GM19452 (cell line): Measurements from ENCODE around the gene NR4A3.
"Not testable (repeated sequence)": the region's sequence is repeated elsewhere in the genome, so short reads cannot be mapped to it uniquely, and the experiment has no call there.

Experiments used
- ATAC-seq: cut with Tn5 transposase; IDR thresholded peaks from one replicate; pipeline ENCODE4 v1.9.1; 2021; ENCODE audit not compliant: unreplicated experiment

The NR4A3 gene

DNA sequence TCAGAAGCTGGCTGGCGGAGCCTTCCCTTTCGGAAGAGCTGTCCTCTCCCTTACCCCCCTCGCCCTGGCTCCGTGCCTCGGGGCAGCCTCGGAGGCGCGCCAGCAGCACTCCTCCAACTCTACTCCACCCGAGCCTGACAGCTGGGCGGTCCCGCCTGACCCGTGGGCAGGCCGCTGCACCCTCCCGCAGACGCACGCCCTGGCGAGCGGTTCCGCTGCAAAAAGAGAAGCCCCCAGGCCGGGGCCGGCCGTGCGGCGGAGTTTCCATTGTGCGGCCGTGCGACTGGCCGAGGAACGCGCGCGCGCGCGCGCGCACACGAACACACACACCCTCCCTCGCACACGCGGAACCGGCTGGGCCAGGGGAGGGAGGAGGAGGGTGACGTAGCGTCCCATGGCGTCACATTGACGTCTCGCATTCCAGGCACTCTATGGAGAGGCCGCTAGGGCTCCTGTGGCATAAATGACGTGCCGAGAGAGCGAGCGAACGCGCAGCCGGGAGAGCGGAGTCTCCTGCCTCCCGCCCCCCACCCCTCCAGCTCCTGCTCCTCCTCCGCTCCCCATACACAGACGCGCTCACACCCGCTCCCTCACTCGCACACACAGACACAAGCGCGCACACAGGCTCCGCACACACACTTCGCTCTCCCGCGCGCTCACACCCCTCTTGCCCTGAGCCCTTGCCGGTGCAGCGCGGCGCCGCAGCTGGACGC lies at the start of gene NR4A3:
Gene NR4A3, plus strand, starts transcription at position 490 of the 713 bp plus-strand sequence. CDS start 6,158 bp downstream, outside the sequence.
- peak; percentile 39 for ATAC-seq

DNA sequence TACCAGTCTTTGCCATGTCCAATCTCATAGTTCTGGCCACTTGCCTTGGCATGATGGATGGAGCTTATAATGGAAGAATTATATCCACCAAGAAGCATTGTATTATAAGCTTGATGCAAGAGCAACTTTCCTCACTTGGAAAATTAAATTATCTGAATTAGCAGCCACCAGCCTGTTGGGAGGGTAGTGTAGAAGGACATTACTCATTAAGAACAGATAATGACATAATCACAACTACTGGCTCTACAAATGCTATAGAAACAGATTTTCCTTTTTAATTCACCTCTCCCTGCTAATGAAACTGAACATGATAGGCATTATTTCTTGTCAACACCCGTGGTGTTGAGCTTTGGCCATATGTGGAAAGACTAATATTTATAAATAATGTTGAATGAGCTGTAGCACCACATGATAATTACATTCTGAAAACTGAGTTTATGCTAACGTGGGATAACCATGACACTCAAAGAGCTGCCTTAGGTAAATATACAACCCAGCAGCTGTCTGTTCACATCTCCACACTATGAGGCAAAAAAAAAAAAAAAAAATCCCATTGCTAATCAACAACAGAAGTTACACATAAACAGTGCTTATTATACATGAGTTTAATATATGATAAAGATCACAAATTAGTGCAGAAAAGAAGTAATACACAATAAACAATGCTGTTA lies 48.1 kb upstream of the NR4A3 start:
- ATAC-seq, result no peak

DNA sequence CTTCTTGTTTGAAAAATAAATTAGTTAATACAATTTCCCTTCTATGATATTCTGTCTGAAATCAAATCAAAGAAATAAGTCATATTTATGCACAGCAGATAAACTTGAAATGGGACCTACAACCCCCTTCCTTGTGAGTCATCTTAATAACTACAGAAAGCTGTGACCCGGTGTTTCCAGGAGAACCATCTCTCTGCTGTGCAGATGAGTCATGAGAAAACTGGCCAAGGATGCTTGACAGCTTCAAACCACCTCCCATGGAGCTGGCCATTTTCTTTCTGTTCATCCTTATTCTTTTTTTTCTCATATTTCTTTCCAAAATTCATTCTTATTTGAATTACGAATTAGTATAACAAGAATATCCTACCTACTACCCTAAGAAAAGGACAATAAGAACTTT lies 43.4 kb upstream of the NR4A3 start:
- no peak for ATAC-seq

DNA sequence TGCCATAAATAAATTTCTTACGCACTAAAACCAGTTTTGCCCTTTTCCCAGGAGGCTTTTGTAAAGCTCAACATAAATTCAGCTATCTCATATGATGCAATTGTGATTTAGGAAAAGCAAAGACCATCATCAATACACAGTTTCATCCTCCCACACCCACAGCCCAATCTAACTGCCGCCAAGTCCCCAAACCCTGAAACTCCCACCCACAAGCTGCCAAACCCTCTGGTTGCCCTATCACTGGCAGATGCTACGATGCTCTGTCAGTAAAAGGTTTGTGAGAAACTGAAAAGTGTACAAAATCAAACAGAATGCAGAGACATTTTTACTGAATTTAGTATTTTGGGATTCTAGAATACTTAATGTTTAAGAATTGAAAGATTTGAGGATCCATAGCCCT lies 42.8 kb upstream of the NR4A3 start:
- ATAC-seq, result no peak

DNA sequence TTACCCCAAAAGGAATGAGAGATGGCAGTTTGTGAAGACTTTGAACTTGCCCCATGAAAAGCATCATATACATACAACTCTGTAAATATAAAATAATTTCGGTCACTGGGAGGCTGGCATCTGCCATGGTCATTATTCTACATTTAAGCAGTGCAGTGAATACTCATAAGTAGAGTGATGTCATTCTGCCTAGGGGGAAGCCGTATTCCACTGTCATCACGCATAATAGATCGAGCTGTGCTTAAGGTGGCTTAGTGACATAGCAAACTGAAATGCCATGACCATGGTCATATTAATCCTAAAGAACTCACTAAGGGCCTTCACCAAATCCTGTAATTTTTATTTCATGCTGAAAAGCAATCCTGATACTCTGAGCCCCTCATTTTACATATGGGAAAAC lies 42.4 kb upstream of the NR4A3 start:
- no peak for ATAC-seq

DNA sequence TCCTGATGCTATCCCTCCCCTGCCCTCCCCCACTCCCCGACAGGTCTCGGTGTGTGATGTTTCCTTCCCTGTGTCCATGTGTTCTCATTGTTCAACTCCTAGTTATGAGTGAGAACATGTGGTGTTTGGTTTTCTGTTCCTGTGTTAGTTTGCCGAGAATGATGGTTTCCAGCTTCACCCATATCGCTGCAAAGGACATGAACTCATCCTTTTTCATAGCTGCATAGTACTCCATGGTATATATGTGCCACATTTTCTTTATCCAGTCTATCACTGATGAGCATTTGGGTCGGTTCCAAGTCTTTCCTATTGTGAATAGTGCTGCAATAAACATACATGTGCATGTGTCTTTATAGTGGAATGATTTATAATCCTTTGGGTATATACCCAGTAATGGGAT lies 39.3 kb upstream of the NR4A3 start:
- ATAC-seq, result not testable (repeated sequence)

DNA sequence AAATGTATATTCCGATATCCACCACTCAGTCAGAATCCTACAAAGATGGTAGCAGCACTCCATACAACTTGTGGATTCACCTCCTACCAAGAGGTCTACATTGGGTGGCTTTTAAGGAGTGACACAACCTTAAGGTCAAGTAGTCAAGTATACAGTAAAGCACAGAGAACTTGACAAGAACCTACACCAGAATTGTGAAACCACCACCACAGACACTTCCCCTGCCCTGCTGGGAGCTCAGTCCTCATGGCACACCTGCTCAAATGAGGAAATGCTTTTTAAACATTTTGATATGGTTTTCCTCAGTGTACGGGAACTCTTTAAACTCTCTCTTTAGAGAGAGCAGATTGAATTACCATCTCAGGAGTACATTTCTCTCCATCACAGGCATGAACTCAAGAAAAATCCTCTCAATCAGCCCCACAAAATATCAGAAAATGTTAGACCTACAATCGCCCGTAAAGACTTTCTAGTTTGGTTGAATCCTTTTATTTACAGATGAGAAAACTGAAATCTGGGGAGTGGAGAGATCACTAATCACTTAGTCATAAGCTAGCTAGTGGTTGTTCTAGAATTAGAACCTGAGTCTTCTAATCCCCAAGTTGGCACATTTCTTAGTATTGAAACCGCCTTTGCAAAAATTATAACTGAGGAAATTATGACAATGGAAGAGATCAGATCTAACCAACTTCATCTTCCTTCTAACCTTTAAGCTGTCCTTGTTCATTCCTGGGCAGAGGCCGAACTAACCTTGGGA lies 38.5 kb upstream of the NR4A3 start:
- ATAC-seq, result no peak

DNA sequence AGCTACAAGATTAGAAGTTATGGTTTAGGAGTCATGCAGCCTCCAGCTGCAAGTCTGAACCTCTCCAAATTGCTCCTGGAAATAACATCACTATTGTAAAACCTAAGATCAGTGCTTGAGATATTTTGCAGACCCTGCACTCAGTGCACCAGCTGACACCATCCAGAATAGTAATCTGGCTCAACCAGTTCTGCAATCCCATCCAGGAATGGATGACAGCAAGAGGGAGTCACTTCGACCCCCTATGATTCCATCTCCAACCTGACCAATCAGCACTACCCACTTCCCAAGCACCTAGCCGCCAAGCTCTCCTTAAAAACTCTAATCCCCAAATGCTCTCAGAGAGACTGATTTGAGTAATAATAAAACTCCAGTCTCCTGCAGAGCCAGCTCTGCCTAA lies 37.9 kb upstream of the NR4A3 start:
- no peak for ATAC-seq

DNA sequence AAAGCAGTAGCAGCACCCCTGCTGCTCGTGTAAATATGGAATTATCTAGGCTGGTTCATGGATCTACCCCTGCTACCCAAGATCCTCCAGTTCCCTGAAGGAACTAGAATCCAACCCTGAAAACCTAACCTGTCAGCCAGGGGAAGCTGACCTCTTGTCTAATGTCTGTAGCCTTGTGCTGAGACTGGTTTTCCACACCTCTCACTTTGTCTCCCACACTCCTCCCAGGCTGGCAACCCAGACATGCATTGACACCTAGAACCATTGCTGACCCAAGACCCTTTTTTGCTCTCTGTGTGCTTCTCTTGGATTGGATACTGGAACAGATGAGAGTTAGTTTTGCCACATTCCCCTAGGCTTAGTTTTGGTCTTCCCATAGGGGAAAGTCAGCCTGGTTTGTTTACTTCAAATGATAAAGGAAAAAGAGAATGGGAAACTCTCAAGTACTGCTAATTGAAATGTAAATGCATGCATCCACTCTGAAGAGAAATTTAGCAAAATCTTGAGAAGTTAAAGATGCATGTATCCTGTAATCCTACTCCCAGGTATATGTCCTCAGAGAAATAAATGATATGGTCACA lies 36.6 kb upstream of the NR4A3 start:
- no peak for ATAC-seq

DNA sequence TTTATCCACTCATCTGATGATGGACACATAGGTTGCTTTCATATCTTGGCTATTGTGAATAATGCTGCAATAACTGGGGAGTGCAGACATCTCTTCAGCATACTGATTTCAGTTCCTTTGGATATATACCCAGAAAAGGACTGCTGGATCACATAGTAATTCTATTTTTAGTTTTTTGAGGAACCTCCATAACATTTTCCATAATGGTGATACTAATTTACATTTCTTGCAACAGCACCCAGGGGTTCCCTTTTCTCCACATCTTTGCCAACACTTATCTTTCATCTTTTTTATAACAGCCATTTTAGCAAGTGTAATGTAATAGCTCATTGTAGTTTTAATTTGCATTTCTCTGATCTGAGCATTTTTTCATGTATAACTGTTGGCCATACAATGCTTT lies 34.1 kb upstream of the NR4A3 start:
- ATAC-seq, result no peak

DNA sequence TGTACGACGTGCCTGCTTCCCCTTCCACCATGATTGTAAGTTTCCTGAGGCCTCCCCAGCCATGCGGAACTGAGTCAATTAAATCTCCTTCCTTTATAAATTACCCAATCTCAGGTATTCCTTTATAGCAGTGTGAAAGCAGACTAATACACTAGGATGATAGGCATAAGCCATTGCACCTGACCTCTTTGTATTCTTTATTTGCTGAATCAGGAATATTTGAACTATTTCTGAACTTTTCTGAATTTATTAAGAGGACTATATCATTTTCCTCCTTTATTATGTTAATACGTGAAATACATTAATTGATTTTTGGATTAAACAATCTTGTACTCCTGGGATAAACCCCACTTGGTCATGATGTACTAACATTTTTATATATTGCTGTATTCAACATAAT lies 28.2 kb upstream of the NR4A3 start:
- ATAC-seq, result no peak

DNA sequence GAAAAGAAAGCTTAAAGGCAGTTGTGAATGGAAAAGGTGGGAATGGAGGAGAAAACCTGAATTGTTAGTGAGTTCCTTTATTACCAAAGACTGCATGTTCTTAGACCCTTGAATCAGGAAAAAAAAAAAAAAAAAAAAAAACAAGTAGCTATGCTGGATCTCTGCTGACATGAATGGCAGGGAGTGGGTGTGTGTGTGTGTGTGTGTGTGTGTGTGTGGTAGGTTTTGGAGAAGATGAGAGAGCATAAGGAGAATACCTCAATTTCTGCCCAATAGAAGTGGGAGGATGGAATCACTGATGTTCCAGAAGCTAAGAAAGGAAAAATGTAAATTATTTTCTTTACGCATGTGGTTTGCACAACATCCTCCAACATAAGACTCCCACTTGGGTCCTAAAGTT lies 25.5 kb upstream of the NR4A3 start:
- ATAC-seq, result no peak

DNA sequence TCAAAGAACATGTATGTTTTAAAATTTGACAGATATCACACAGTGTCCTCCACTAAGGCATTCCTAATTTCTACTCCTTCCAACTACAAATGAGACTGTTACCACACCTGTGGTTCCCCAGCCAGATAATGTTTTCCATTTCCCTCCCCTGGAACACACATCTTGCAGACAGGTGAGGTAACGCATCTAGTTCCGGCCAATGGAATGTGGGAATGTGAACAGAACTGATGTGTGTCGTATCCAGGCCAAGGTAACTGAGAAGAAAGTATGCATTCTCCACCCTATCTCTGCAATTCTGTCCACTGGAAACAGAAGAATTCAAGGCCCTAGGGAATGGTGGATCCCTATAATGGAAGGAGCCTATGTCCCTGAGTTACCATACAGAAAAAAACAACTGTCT lies 19.9 kb upstream of the NR4A3 start:
- no peak for ATAC-seq

DNA sequence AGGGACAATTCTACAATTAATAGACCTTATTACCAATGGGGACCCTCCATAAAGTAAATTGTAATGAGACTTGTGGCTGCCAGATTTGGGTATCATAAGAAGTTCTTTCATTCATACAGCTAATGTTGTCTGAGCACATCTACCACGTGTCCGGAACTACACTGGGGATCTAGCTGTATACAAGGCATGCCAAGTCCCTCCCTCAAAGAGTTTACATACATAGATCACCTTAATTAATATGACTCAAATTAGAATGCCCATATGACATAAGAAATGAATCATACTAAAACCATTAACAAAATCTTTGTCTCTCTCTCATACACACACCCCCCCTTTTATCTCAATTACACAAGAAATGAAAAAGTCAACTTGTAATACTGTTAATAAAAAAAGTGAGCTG lies 18.0 kb upstream of the NR4A3 start:
- ATAC-seq, result no peak

DNA sequence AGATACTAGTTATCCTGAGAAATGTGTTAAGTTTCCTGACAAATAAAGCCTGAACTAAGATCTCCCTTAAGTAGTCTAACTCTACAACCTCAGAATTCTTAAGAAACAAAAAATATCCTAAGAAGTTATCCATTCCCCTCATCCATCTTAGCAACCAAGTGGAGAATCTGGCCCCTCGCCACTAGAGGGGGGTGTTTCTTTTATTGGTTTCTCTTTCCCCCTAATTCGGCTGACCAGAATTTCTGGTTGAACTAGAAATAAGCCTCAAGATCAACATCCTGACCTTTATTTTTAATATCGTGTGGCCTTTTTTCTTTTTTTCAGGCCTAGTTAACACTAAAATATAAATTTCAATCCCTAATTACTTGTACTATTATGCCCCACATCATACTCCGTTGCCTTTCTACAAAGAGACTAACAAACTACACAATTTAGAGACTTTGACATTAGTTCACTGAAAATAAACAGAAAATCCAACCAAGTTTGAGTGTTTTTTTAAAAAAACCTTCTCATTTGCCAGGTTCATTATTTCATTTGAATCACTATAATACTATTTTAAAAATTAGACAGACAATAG lies 14.3 kb upstream of the NR4A3 start:
- ATAC-seq, result no peak

DNA sequence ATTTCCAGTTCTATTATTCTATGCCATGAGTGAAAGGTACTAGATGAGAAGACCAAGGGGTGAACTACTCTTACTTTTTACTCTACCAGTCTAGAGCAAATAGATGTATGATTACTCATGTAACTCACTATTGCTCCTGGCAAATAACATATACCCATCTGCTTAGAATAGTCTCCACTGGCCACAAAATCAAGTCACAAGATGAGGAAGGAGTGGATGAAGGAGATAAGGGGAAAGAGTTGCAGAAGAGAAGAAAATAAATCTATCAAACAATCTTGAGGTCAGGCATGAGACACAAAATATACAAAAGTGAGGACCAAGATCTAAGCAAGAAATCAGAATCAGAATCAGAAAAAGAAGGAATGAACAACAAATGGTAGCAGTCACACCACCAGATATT lies 13.7 kb upstream of the NR4A3 start:
- no peak for ATAC-seq

DNA sequence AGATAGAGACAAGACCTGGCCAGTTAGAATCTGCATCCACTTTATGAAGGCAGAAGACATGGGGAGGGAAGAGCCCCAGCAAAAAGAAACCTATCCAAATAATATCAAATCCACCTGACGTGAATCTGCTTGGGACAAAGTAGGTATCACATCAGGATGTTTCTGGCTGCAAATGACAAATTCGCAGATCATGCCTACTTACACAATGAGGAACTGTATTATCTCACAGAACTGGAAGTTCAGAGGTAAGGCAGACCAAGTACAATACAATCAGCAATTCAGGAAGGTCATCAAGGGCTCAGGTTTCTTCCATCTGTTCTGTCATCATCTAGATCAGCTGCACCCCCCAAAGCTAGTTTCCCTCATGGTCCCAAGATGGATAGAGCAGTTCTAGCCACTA lies 13.2 kb upstream of the NR4A3 start:
- ATAC-seq, result no peak

DNA sequence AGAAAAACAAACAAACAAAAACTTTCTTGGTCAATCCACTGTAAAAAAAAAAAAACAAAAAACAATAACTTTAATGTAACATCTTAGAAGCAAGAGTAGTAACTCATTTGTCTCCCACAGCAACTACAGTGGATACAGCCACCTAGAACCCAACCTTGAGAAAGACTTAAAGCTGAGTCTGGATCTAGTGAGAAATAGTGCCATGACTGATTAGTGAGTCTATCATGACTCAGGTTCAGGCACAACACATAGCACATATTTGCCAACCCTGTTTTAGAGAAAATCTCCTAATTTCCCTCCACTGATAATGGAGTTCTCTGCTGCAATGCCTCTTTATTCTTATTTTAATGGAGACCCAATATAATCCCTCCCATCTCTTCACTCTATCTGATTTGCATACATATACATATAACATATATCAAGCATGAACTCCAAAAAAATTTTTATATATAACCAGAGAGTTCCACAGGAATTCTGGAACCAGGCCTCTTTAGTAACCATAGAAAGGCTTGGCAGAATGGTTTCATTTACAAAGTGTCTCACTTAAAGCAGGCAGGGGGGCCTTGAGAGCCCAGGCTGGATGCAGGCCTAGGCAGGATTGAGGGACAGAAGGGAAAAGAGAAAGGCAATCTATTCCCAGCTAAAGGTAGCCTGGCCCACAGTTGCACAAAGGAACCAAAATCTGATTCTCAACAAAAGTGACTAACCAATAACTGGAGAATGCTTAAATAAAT lies 11.9 kb upstream of the NR4A3 start:
- ATAC-seq, result no peak

DNA sequence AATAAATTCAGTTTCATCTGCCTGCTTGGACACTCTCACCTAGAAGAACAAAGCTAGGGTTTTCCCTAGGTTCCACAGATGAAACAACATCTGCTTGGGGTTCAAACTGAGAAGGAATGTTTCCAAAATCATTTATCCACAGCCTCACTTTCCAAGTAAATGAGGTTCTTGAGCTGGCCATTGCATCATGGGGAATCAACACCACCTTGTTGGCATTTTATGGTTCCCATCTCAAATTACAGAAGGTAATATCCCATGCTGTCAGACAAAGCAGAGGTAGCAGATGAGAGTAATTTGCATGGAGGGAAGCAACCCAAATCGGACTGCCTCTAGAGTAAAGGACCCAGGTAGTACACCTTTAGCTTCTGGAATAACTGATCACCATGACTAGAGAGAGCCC lies 10.5 kb upstream of the NR4A3 start:
- ATAC-seq, result peak; percentile 23

DNA sequence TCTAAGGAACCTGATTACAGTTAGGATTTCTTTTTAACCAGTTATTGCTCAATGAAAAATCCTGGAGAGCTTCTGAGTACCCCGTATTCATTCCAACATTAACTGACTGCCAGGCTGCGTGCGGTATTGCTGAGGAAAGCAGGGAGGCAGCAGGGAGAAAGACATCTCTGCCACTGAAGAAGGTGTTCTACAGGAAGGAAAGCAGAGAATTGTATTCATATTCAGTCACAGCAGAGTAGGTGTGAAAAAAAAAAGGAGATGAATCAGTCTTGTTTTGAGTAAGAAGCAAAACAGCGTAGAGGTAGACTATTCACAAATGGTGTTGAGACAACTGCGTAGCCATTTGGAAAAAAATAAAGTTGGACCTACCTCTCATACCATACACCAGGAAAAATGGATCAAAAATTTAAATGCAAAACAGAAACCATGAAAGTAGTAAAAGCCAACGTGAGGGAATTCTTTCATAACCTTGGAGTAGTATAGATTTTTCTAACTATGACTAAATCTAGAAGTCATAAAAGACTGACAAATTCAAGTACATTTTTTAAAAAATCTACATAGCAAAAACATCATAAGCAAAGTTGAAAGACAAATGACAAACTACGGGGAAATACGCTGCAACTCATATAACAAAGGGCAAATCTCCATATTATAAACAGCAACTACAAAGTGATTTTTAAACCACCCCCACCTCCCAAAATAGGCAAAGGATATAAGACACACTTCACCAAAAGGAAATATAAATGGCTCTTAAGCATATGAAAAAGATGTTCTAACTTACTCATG lies 9.9 kb upstream of the NR4A3 start:
- peak; percentile 63 for ATAC-seq
